Measurements from ENCODE around the gene KCNMB3. TPM values are rescaled to one million over a fixed set of nuclear protein-coding genes. Genes with fewer than 3 reads are reported as not detected.

Gene KCNMB3
- total RNA-seq, 1 experiment from 2014 or later: 0.45 TPM

- DNase-seq (ENCODE audit: low read depth): no peak
These were observed 50.1 kb downstream of the KCNMB3 start for GRCh38 chr3:179200790-179201189.

- no peak for DNase-seq (ENCODE audit: low read depth)
These were observed 54.2 kb downstream of the KCNMB3 start for GRCh38 chr3:179196700-179197099.

- peak; percentile 73 for DNase-seq (ENCODE audit: low read depth)
These were observed 54.8 kb downstream of the KCNMB3 start for GRCh38 chr3:179196098-179196497.

- no peak for DNase-seq (ENCODE audit: low read depth)
These were observed 56.0 kb downstream of the KCNMB3 start for GRCh38 chr3:179194931-179195330.

Other genes starting within 250 kb of the KCNMB3 start
- 16.6 and 17.0 TPM in 2 replicates for gene ZMAT3, start 179.3 kb downstream of the KCNMB3 start, total RNA-seq (2014; rRNA removed; shearing (Covaris generic))
- gene PIK3CA, start 102.8 kb downstream of the KCNMB3 start, total RNA-seq (2014; rRNA removed; shearing (Covaris generic)): 20.7 and 23.6 TPM in 2 replicates
- gene ZNF639, start 71.9 kb upstream of the KCNMB3 start, total RNA-seq (2014; rRNA removed; shearing (Covaris generic)): 102 and 105 TPM in 2 replicates
- 45.8 and 46.3 TPM in 2 replicates for gene MFN1, start 96.6 kb upstream of the KCNMB3 start, total RNA-seq (2014; rRNA removed; shearing (Covaris generic))
- 60.5 and 61.1 TPM in 2 replicates for gene GNB4, start 200.4 kb upstream of the KCNMB3 start, total RNA-seq (2014; rRNA removed; shearing (Covaris generic))